Suppressor macrophage treated with lipopolysaccharide for 1 hour (primary cell): ENCODE results near the gene SEMA6A.

Experiments
- DNase-seq, 3 donors: peaks; one replicate each; pipeline ENCODE4 v3.0.0-alpha.2; 2020 to 2022

SEMA6A gene

DNA sequence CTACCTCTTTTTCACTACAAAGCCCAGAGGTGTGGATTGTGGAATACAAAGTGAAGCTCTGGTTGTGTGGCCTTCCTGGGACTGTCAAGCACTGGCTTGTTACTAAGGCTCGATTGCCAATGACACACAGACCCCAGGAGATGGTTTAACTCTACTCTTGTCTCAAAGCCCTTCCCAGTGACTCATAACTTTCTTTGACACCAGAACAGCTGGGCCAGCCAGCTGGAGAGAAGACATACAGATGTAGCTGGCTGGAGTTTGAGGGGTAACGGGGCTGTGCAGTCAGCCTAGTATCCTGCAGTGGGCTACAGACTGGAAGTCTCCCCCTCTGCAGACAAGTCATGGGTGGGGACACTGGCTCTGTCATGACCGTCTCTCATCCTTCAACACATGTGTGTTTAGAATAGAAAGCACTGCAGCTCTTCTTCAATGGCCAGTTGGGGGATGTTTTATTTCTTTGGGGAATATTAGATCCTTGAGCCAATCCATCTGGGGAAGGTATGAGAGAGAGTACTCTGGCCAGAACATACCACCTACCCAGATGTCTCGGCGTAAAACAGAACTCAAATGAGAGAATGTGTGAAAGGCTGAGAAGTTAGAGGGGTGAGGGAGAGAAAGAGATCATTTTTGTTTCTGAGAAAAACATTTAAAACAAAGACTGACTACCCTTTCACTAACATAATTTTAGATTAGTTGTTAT is 53.3 kb downstream of the SEMA6A start:
- no peak for DNase-seq

DNA sequence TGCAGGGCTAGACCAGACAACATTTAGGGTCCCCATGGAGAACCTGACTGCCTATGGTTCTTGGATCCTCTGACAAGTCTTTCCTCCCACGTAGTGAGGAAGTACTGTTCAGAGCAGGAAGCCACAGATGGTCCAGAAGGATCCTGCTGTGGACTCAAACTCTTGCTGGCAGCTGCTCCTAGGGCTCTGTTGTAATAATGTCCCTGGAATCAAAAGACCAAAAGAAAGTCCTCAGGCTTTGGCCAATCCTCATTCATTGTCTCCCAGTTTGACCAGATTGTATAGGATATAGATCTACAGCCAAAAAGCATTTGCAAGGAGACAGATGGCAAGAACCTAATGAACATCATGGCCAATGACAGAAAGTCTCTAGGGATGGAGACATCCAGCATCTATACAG is 53.9 kb downstream of the SEMA6A start:
- DNase-seq: peak in 1 of 3 donors; percentile 4

DNA sequence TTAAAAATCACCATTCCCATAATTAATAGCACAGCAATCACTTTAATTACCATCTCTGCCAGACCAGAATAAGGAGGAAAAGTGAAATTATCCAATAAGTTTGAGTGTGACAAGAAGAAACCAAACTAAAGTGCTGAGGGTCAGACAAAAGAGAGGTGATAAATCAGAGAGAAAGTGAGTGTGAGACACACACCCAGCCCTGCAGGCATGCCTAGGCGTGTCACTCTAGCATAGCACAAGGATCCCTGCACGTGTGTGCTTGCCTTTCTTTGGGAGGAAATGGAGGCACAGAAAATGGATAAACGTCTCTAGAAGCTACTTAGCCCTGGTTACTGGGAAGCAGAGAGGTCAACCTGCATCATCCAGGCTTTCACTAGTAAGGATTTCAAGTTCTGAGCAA is 56.2 kb downstream of the SEMA6A start:
- no peak for DNase-seq

DNA sequence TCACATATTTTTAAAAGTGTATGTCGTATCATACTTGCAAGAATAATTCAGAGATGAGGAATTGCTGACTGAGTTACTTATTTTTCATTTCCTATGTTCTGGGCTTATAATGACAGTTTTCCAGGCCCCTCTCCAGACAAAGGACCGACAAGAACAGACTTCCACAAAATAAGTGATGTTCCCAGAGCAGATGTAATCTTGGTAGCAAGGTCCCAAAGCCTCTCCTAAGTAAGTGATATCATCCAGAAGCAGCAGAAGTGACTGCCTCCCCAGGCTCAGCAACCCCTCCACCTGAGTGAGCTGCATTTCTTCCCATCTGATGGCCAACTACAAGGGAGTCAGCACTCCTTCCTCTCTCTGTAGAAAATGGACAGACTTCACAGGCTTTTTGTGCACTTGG is 57.1 kb downstream of the SEMA6A start:
- DNase-seq: no peak

DNA sequence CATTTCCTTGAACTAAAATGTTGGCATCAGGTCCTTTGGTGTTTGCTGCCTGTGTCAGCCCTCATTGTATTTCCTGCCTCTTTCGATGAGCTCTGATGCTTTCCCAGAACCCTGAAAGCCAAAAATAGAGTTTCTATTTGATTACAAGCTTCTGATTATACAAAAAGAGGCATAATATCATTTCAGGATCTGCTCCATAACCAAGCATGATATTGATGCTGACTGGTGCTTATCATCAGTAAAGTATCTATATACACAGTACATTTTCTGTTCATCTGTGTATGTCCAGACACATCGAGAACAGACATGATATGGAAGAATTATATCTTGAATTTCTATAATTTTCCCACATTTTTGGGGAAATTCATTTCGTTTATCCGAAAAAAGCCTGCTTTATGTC is 58.6 kb downstream of the SEMA6A start:
- no peak for DNase-seq

DNA sequence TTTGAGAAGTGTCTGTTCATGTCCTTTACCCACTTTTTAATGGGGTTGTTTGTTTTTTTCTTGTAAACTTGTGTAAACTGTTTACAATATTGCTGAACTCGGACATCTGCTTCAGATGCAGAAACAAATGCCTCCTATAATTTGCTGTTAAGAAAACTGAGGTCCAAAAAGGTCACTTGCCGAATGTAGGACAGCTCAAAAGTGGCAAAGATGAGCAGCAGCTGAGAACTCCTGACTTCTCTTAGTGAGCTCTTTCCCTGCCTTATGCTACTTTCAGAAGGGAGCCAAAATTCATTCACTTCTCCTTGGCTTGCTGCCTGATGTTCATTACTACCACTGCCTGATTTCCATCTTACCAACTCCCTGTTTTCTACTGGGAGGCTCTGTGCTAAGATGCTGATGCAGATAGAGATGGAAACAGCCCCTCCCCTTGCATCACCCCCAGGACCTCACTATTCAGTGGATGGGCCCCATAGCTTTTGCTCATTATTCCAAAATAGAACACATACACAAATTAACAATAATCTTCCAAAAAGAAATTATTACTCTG is 60.1 kb downstream of the SEMA6A start:
- no peak for DNase-seq

DNA sequence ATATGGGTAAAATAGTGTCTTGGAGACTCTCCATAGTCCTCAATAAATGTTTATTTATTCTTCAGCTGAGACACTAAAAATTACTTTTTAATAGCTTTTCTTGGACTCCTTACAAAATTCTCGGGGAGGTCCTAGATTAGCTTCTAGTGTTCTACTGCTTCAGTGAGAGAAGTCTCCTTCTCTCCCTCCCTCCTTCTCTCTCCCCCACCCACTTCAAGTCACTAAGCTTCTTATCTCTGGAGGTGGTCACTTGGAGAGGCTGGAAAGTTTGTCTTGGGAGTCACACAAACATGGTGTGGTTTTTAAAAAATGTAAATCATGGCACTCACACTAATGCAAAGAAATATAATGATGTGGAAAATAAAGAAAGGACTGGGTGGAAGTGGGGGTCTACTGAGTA is 64.1 kb downstream of the SEMA6A start:
- no peak for DNase-seq

DNA sequence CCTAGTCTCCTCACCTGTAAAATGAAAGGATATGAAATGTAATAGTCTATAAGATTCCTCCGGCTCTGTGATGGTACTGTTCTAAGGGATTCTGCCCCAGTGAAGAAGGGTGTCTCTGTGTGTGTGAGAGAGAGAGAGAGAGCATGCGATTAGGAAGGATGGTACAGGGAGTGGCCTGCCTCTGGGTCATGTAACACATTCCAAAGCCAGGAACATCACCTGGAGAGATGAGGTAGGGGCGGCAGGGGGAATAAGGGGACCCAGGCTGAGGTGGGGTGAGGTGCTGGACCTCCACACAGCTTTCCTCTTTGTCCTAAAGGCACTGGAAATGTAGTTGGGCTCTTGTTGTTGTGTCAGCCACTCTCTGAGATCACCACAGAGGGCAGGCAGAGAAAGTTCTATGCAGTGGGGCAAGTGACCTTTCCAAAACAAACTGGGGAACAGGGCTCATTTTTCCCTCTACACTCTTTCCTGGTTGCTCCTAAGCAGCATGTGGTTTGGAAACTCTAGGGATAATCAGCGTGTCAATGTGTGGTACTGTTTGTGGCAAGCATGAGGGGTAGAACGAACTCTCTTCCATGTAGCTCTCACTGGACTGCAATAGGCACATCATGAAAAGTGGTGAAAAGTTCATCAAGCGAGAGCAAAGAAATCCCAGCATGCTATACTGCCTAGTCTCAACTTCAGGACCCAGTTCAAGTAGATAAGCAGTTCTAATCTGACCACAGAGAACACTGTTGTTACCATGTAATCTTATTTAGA is 65.0 kb downstream of the SEMA6A start:
- no peak for DNase-seq

DNA sequence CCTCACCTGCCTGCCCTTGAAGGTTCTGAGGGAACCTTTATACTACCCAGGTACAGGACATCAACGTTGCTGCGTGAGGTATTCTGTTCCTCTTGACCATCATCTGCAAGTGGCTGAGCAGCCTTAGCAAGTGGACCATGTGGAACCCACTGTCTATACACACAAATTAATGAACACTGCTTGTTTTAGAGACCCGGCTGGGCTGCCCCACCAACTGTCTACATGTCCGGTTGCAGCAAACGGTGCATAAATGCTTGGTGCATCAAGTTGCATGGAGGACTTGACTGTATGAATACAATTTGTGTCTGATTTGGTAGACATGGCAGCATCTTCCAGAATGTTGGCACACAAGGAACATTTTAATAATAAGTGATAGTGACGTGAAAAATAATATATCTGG is 65.8 kb downstream of the SEMA6A start:
- no peak for DNase-seq

DNA sequence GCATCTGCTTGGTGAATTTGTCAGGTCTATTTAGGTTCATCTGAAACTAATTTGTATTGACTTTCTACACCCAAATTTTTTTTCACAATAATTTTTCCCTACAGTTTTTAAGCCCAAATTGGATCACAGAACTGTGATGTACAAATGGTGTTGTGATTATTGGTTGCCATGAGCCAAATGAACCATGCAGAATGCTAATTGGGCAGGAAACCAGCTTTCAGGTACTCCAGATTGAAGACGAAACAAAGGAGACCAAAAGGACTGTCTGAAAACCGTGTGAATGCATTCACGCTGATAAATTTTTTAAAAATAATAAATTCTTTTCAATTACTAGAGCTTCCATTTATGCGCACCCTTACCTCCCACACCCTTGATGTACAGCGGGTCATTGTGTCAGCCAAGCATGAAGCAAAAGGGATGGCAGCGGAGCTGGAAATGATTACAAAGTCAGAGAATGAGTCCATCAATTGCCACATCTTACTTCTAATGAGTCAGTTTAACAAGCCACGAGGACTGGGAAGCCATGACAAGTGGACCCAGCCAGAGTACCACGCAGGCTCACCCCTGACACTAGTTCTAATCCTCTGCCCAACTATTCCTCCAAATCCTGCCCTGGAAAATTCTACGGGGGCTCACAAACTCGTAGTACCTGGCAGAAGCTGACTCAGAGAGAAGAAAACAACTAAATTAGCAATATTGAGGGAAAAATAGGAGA is 66.5 kb downstream of the SEMA6A start:
- DNase-seq: no peak

DNA sequence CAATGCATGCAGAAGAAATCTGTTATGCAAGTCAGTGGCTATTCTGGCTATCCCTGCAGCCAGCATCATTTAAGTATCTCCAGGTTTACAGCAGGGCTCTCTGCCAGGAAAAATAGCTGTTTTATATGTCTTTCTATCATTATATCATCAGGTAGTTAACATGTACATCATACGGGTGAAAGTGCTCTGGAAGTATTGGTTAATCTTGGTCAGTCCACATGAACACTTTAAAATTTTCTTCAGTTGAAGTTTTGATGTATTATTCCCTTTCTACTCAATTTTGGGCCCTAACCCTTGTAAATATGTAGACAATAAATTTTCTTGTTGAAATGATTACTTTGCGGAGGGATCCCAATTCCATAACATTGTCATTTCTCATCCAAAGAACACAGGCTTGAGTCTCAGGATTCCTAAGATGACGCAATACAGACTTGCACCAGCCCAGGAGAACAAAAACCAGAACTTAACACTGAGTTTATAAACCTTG is 67.5 kb downstream of the SEMA6A start:
- no peak for DNase-seq

DNA sequence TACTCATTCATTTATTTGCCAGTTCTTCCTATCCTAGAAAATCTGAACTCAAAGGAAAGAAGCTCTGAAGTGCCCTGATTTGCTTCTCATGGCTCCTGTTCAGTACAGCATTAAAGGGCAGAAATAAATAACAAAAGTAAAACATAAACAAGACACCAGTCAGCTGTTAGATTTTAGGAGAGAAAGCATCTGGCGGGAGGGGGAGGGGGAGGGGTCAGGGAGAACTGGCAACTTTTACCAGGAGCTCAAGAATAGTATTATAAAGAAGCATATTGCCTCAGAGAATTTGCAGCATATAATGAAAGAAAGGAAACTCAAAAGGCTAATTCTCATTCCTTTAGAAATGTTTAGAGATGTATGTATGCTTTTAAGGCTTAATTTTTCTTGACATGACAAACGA is 68.1 kb downstream of the SEMA6A start:
- no peak for DNase-seq

DNA sequence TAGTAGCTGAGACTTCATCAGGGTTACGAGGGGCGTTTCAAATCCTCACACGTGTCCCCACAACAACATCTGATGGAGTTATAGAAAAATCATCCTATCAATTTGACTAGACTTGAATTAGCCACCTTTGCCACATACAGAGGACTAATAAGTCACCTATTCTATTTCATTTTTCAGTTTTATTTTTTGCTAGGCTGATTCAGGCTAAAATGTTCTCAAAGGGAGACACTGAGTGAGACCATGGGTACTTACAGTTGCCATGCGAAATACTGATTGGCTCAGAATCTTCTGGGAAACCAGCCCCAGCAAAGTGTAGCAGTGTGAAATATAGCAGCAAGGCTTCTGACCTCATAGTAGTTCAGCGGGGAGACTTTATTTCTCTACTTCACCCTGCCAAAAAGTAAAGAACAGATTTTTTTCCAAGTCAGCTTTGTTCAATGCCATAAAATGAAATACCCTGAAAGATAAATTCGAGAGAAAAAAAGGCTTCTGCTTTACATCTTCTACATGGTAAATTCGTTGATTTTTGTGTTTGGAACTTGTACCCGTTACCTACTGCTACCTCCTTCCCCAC is 69.9 kb downstream of the SEMA6A start:
- DNase-seq: no peak

DNA sequence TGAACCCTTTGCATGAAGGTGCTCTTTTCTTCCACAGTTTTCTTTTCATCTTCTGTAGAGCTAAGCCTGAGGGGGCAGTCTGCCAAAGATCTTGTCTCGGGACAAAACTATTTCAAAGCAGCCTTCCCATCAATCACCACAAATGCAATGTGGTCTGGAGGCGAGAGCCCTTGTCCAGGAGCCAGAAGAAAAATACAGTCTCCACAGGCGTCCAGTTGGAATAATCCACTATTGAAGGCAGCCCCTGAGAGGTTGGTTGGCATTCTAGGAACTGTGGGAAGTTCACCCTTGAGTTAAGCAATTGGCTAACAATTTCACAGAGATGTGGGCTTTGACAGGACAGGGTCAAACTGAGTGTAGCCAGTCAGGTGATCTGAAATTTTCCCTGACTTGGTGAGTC is 72.0 kb downstream of the SEMA6A start:
- peak in 1 of 3 donors; percentile 9 for DNase-seq

DNA sequence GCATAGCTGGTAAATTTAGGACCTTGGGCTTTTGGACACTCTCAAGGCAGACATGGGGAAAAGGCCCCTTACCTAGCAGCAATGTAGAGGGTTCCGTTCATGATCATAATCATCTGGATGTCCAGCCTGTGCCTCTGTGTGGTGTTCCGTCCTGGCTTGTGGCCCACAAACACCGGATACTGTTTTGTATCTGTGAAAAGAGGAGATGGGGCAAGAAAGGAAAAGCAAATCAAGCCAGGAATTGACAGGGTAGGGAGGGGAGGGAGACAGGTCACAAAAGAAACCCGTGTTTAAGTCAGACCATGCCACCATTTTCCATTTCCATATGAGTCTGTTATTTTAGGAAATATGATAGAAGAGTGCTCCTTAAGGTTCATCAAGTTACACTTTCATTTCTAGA is 72.5 kb downstream of the SEMA6A start:
- no peak for DNase-seq

DNA sequence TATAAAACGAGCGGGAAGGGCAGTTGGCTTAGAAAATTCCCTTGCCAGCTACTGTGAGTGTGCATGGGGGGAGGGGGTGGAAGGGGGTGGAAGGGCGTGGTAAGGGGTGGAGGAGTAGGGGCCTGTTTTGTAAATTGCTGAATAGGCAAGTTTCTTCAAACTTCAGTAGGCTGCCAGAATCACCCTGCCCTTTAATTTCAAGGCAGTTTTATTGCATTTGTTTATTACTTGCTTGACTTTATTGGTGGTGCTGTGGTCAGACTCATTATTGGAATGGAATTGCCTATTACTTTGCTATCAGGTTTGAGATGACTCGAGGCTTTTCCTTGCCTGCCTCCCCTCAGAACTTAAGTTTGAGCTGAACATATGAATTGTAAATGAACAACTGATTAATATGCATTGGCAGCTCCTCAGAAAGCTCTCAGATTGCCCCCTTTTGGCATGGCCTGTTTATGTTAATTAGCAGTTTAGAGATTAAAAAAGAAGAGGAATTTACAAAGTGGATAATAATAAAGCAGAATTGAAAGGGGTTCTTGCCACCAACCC is 76.0 kb downstream of the SEMA6A start:
- DNase-seq: no peak

DNA sequence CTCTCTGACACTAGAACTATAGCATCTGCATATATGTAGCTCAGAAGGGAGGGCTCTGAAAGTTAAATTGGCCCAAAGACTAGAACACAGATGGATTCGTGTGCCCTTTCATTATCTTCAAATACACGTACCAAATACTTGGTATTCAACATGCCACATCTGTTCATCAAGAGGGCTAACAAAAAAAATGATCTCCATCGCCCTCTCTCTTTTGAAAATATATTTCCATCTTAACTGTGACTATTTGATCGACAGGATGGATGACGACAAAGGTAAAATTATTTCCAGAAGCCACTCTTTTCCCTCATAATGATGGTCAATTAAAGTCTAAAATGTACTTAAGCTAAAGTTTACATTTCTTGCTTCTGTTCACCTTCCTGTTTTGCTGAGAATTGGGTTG is 77.0 kb downstream of the SEMA6A start:
- no peak for DNase-seq

DNA sequence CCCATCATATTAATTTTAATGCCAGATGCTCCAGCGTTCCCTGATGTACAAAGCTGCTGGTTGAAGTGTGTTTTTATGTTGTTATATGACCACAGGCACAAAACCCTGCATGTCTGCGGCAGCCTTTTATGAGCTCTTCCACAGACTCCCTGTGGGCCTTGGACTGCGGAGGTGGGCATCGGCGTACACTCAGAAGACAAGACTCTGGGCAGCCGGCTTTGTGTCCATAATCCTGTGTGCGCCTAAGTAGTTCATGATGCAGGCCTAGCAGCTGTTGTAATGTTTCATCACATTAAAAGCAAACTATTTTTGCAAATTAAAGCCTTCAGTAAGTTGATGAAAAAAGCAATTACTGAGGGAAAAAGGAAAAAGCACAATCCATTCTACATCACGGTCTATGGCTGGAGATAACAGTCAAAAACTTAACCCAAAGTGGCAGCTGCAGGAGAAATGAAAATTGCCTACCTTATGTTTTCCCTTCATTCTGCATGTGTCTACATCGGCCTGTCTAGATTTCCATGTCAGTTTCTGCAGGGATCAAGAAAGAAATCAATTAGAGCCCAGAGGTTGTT is 78.8 kb downstream of the SEMA6A start:
- DNase-seq: no peak

DNA sequence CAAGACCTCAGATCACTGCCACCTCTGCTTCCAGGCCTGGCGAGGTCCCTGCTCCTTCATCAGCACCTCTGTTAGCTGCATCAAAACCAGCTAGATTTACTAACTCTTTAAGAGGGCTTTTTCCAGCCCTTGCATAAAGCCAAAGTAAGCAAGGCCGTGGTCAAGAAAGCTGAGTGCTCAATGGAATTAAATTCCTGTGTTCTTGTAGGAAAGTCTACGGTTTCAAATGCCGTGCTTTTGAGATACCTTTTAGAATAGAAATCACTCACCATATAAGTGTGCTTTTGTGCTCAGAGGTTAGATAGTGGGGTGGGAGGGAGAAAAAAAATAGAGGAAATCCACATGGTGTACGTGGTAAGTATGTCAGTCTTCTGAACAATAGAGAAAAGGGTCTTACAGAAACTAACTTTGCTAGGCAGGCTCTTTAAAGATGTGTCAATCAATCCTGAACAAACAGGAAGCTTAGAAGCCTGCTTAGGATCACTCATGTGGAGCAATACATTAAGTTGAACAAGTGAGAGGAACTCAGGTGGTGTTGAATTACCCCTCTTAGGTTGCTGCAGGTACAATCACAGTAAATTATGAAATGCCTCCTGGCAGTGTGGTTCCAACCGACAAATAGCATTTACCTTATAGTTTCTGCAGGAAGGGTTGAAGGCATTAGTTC is 79.7 kb downstream of the SEMA6A start:
- DNase-seq: no peak

DNA sequence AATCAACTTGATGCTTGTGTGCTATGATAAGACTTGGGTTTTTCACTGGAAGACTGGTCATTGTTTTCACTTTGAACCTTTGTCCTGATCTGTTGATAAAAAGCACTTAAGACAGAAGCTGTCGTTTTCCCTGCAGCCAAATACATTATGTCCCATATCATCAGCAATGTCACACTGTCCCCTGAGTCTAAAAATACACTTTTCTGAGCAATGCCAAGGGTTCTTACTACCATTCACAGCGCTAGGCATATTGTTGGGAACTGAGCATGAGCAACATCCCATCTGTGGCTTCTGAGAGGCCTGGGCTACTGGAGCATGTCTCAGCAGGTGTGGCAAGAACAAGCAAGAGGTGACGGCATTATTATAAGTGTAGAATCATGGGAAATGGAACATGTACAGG is 81.8 kb downstream of the SEMA6A start:
- no peak for DNase-seq

DNA sequence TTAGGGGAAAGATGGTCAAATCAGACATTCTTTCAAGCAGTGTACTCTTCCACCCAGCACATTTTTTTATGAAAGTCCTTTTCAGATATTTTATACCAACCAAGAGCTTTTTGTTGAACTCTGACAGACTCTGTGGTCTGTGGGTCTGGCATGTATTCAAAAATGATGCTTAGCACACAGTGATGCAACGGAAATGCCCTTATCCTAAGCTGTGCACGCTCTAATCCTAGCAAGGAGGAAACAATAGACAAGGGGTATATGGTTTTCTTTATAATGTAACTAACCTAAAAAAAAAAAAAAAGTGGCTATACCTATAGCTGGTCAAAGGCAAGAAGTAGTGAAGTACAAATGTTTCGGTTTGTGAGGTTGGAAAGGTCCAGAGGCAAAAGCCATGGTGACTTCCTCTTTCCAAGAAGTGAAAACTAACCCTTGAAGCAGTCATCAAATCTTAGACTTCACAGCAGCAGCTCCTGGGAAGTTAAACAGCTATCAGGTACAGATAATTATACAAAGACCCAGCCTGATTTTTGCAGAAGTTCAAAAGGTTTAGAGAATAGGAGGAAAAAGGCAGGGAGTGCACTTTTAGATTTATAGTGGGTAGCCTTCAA is 82.5 kb downstream of the SEMA6A start:
- DNase-seq: peak; percentile 26 to 52 (median 29)
